ENCODE data around the gene NEUROD1.

Gene NEUROD1

GRCh38 chr2:181643151-181643550, 37.2 kb downstream of the NEUROD1 start:
- ATAC-seq (replicated peaks) (no peak), DNase-seq (no peak)
- H3K36me3 Mint-ChIP-seq (ENCODE audit: insufficient read depth): no peaks in the 10 kb centered on the region
- H3K4me1 Mint-ChIP-seq (ENCODE audit: low read depth in 2 of 2): no peaks in the 10 kb centered on the region
- H3K27me3 Mint-ChIP-seq: peaks cover 65 to 68% of the 10 kb centered on the region in 2 donors
- no peak overlapping the region for H3K27ac Mint-ChIP-seq
- H3K4me3 Mint-ChIP-seq: no peak overlapping the region
- no peaks in the 10 kb centered on the region for H3K9me3 Mint-ChIP-seq

GRCh38 chr2:181642086-181642485, 38.2 kb downstream of the NEUROD1 start:
- Mint-ChIP-seq H3K27me3 (peaks cover 55 to 57% of the 10 kb centered on the region in 2 donors), H3K36me3 (ENCODE audit: insufficient read depth) (no peaks in the 10 kb centered on the region), H3K27ac (no peak overlapping the region), H3K4me1 (ENCODE audit: low read depth in 2 of 2) (no peaks in the 10 kb centered on the region), H3K4me3 (no peak overlapping the region), H3K9me3 (no peaks in the 10 kb centered on the region)
- ATAC-seq (replicated peaks): no peak
- no peak for DNase-seq

GRCh38 chr2:181639686-181640085, 40.6 kb downstream of the NEUROD1 start:
- H3K36me3 Mint-ChIP-seq (ENCODE audit: insufficient read depth): no peaks in the 10 kb centered on the region
- H3K4me3 Mint-ChIP-seq: no peak overlapping the region
- DNase-seq (no peak), ATAC-seq (replicated peaks) (no peak)
- no peaks in the 10 kb centered on the region for H3K9me3 Mint-ChIP-seq
- no peaks in the 10 kb centered on the region for H3K4me1 Mint-ChIP-seq (ENCODE audit: low read depth in 2 of 2)
- no peak overlapping the region for H3K27ac Mint-ChIP-seq
- H3K27me3 Mint-ChIP-seq: peaks cover 42 to 47% of the 10 kb centered on the region in 2 donors

- DNase-seq: no peak
- no peaks in the 10 kb centered on the region for H3K36me3 Mint-ChIP-seq (ENCODE audit: insufficient read depth)
- H3K4me3 Mint-ChIP-seq: no peak overlapping the region
- H3K9me3 Mint-ChIP-seq: no peaks in the 10 kb centered on the region
- H3K27ac Mint-ChIP-seq: no peak overlapping the region
- peaks cover 27 to 46% of the 10 kb centered on the region in 2 donors for H3K27me3 Mint-ChIP-seq
- no peak for ATAC-seq (replicated peaks)
- no peaks in the 10 kb centered on the region for H3K4me1 Mint-ChIP-seq (ENCODE audit: low read depth in 2 of 2)
These were observed 47.5 kb downstream of the NEUROD1 start for GRCh38 chr2:181632733-181633401.

- Mint-ChIP-seq H3K27me3 (peaks cover 42 to 59% of the 10 kb centered on the region in 2 donors), H3K27ac (no peak overlapping the region), H3K9me3 (no peaks in the 10 kb centered on the region), H3K4me3 (no peak overlapping the region), H3K4me1 (ENCODE audit: low read depth in 2 of 2) (no peaks in the 10 kb centered on the region), H3K36me3 (ENCODE audit: insufficient read depth) (no peaks in the 10 kb centered on the region)
- ATAC-seq (replicated peaks) (no peak), DNase-seq (no peak)
These were observed 51.4 kb downstream of the NEUROD1 start for GRCh38 chr2:181628590-181629585.

GRCh38 chr2:181627545-181627944, 52.8 kb downstream of the NEUROD1 start:
- no peak for DNase-seq
- Mint-ChIP-seq H3K4me3 (no peak overlapping the region), H3K36me3 (ENCODE audit: insufficient read depth) (no peaks in the 10 kb centered on the region), H3K27ac (no peak overlapping the region), H3K9me3 (no peaks in the 10 kb centered on the region), H3K27me3 (peaks cover 36 to 51% of the 10 kb centered on the region in 2 donors), H3K4me1 (ENCODE audit: low read depth in 2 of 2) (no peaks in the 10 kb centered on the region)
- no peak for ATAC-seq (replicated peaks)

- Mint-ChIP-seq H3K36me3 (ENCODE audit: insufficient read depth) (no peaks in the 10 kb centered on the region), H3K4me1 (ENCODE audit: low read depth in 2 of 2) (no peaks in the 10 kb centered on the region), H3K4me3 (no peak overlapping the region), H3K27me3 (peaks cover 34 to 48% of the 10 kb centered on the region in 2 donors), H3K9me3 (no peaks in the 10 kb centered on the region), H3K27ac (no peak overlapping the region)
- ATAC-seq (replicated peaks): no peak
- DNase-seq: no peak
These were observed 53.6 kb downstream of the NEUROD1 start for GRCh38 chr2:181626671-181627070.
